GM20000 (cell line): ENCODE results near the gene PAWR.

Experiments
- DNase-seq: peaks from one replicate; pipeline ENCODE4 v3.0.0; 2012; ENCODE audit warnings: low spot score
- CTCF ChIP-seq: IDR thresholded peaks from 2 replicates; pipeline ENCODE4 v1.5.1; 2012; ENCODE audit warnings: mild to moderate bottlenecking, control low read depth; ENCODE audit errors: extremely low read depth, missing control alignments

Gene PAWR

DNA sequence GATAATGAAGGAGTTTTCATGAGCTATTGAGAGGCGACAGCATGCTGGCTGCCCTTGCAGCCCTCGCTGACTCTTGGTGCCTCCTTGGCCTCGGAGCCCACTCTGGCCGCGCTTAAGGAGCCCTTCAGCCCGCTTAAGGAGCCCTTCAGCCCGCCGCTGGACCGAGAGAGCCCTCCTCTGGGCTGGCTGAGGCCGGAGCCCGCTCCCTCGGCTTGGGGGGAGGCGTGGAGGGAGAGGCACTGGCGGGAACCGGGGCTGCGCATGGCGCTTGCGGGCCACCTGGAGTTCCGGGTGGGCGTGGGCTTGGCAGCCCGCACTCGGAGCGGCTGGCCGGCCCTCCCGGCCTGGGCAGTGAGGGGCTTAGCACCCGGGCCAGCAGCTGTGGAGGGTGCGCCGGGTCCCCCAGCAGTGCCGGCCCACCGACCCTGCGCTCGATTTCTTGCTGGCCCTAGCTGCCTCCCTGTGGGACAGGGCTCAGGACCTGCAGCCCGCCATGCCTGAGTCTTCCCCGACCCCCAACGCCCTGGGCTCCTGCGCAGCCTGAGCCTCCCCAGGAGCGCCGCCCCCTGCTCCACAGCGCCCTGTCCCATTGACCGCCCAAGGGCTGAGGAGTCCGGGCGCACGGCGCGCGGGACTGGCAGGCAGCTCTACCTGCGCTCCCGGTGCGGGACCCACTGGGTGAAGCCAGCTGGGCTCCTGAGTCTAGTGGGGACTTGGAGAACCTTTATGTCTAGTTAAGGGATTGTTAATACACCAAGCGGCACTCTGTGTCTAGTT lies 20.1 kb upstream of the PAWR start:
- no peak for TF ChIP-seq CTCF
- DNase-seq, result no peak

GRCh38 chr12:79707830-79708229 lies 17.1 kb upstream of the PAWR start:
- DNase-seq, result no peak
- no peak for TF ChIP-seq CTCF

DNA sequence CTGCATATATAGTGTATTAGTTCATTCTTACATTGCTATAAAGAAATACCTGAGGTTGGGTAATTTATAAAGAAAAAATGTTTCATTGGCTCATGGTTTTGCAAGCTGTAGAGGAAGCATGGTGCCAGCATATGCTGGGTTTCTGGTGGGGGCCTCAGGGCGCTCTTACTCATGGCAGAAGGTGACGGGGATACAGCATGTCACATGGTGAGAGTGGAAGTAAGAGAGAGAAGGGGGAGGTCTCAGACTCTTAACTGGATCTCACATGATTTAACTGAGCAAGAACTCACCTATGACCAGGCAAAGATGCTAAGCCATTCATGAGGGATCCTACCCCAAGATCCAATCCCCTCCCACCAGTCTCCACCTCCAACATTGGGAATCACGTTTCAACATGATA lies 15.9 kb upstream of the PAWR start:
- DNase-seq, result no peak
- no peak for TF ChIP-seq CTCF

DNA sequence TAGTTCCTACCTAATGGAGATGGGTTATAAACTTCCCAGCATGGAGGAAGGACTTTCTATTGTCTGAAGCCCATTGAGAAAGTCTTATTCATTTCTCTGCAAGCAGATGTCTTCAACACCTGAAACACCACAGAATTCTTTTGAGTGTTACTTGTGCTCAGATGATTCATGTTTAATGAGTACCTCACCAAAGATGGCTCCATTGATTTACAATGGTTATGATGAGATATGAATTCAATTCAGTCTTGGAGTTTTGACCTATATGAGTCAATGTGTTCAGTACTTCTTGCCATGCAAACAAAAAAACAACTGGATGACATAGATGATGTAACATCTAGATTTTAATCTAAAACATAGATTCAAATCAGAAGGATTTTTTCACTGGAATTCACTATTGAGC lies 15.4 kb upstream of the PAWR start:
- TF ChIP-seq CTCF, result no peak
- DNase-seq, result no peak

DNA sequence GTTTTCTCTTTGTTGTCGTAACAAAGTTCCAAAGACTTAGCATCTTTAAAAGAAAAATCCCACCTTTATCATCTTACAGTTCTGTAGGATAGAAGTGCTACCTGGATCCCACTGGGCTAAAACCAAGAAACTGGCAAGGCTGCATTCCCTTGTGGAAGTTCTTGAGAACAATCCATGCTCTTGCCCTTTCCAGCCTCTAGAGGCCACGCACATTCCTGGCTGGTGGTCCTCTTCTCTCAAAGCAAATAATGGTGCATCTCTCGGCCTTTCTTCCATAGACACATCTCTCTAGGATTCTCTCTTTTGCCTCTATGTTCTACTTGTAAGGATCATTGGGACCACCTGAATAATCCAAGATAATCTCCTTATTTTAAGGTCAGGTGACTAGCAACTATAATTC lies 8.2 kb upstream of the PAWR start:
- DNase-seq, result no peak
- no peak for TF ChIP-seq CTCF

- DNase-seq, result no peak
- TF ChIP-seq CTCF, result no peak
Observed at GRCh38 chr12:79696416-79696815, 5.7 kb upstream of the PAWR start.

GRCh38 chr12:79692860-79693577 lies 2.3 kb upstream of the PAWR start:
- no peak for DNase-seq
- no peak for TF ChIP-seq CTCF
